H1 (cell line): Measurements from ENCODE around the gene FMN2. TPM values are rescaled to one million over a fixed set of nuclear protein-coding genes. Genes with fewer than 3 reads are reported as not detected.

Experiments used
- USF2 ChIP-seq: IDR thresholded peaks from 2 replicates; pipeline ENCODE4 v1.6.1; 2011; ENCODE audit warnings: low read length, improper control_type of control experiment
- polyA plus RNA-seq, 7 experiments: library from polyadenylated mRNA; depleted of rRNA in 3 of 7; stranded (reverse) in 5 of 7; unstranded in 2 of 7; fragments of >200 nt in 5 of 7; fragments of 200-250 nt in 2 of 7; gene quantifications; 1 replicate in 5 of 7; 2 replicates in 1 of 7; 4 replicates in 1 of 7; pipeline versions ENCODE4 v1.2.1 to v1.2.3, GENCODE V29; 2011 to 2013; ENCODE audit warnings: missing spikeins in 2 of 7, mixed read lengths in 2 of 7
- total RNA-seq: library from RNA; stranded (reverse); fragmentation: NEBNext Ultra II Directional; extraction: Animal tissue kit (Norgen Biotek cat#: 25700); gene quantifications from 2 replicates; pipeline ENCODE4 v1.2.1, GENCODE V29; 2021

The FMN2 gene
- total and polyA plus RNA-seq, 2 of the 8 experiments (the other 6 are each of a cell fraction or from before 2014, with no cell fraction given) = 0.83 to 2.0 TPM

- TF ChIP-seq USF2 = no peak
These were observed 261.1 kb downstream of the FMN2 start (continued) for GRCh38 chr1:240352769-240353168.
